Neural progenitor cell (in vitro differentiated cells): Measurements from ENCODE around the gene POMGNT2.

Experiments used
- EZH2 ChIP-seq: fragments of 200-600 bp; sonication (generic); IDR thresholded peaks from 2 replicates; pipeline ENCODE4 v1.6.1; 2017; ENCODE audit warnings: antibody characterized with exemption, mild to moderate bottlenecking, moderate library complexity
- EZH2phosphoT487 ChIP-seq: fragments of 200-600 bp; sonication (generic); IDR thresholded peaks from 2 replicates; pipeline ENCODE4 v1.6.1; 2017; ENCODE audit warnings: antibody characterized with exemption
- TF ChIP-seq, protein P1 (sequence below): fragments of 200-600 bp; sonication (generic); IDR thresholded peaks from 2 replicates; pipeline ENCODE4 v1.5.1; 2017; ENCODE audit warnings: antibody characterized with exemption, mild to moderate bottlenecking

DNA sequence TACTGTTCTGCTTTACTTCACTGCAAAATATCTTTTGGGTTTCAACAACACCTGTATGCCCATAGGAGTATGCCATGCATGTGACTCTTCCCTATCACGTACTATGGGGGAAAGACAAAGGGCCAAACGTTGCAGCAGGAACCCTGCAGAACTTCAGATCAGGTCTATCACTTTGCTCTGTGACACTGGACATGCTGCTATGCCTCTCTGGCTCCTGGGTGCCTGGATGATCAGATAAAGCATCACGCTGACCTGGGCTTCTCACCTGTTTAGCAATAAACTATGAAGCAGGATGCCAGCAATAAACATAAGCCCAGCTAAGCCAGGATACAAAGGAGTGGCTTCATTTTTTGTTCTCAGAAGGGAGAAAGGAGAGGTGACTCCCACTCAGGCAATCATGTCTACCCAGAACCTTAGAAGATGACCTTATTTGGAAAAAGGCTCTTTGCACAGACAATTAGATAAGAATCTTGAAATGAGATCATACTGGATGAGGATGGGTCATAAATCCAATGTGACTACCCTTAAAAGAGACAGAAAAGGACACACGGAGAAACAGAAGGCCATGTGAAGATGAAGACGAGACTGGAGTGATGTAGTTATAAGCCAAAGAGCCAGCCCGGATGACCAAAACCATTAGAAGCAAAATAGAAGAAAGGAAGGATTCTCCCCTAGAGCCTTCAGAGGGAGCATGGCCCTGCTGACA, 19.3 kb downstream of the POMGNT2 start:
- TF ChIP-seq, protein P1, sequence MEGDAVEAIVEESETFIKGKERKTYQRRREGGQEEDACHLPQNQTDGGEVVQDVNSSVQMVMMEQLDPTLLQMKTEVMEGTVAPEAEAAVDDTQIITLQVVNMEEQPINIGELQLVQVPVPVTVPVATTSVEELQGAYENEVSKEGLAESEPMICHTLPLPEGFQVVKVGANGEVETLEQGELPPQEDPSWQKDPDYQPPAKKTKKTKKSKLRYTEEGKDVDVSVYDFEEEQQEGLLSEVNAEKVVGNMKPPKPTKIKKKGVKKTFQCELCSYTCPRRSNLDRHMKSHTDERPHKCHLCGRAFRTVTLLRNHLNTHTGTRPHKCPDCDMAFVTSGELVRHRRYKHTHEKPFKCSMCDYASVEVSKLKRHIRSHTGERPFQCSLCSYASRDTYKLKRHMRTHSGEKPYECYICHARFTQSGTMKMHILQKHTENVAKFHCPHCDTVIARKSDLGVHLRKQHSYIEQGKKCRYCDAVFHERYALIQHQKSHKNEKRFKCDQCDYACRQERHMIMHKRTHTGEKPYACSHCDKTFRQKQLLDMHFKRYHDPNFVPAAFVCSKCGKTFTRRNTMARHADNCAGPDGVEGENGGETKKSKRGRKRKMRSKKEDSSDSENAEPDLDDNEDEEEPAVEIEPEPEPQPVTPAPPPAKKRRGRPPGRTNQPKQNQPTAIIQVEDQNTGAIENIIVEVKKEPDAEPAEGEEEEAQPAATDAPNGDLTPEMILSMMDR = no peak
- no peak for TF ChIP-seq EZH2phosphoT487
- no peak for TF ChIP-seq EZH2
